Glomerular endothelial cell (primary cell): Measurements from ENCODE around the gene FLRT1. TPM values are rescaled to one million over a fixed set of nuclear protein-coding genes. Genes with fewer than 3 reads are reported as not detected.

ENCODE experiments used
- DNase-seq: peaks from one replicate; pipeline ENCODE4 v3.0.0-alpha.2; 2011; ENCODE audit warnings: low read depth, low spot score; ENCODE audit errors: extremely low read depth
- total RNA-seq: library from RNA; depleted of rRNA; stranded (reverse); fragments of >200 nt; gene quantifications from 2 replicates; pipeline ENCODE4 v1.2.3, GENCODE V29; 2015

The FLRT1 gene
- total RNA-seq, 1 donor from 2014 or later: not detected

- DNase-seq: no peak
Observed at GRCh38 chr11:64022125-64022784, 13.5 kb upstream of the FLRT1 start.

DNA sequence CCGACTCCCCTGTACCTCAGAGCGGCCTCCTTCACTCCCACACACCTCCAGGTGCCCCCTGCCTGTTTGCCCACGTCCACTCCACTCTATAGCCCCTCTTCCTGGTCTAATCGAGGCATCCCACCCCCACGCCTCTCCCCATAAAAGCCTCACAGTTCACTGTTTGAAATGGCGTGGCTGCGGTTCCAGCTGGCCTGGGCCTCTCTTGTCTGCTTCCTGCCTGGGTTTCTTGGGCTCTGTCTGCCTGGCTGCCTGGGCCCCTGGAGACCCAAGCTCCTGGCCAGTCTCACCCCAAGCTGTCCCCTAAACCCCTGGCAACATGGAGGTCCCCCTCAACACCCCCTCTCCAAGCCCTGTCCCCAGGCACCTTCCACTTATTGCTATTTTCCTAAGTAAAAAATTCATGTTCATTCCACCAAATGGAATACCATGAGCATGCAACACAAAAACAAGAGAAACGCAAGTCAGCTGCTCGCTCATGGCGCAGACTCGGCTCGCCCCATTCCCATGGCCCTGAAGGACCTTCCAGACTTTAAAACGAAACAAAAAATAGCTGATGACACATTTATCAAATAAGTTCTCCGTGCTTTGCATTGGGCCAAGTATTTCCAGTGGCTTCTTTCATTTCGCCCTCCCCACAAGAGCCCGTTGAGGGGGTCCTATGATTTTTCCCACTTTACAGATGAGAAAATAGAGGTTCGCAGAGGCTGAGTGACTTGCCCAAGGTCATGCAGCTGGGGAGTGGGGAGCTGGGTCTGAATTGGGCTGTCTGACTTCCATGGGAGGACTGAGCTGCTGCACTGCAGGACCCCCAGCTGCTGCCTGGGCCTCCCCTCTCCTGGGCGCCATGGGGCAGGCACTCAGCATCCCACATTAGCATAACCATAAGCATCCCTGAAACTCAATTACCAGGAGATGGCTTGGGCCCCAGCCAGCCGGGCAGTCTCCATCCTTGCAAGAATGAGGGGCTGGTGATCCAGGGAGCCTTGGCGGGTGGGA is 11.7 kb upstream of the FLRT1 start:
- no peak for DNase-seq

- no peak for DNase-seq
Observed at GRCh38 chr11:64025205-64025604, 10.5 kb upstream of the FLRT1 start.

- no peak for DNase-seq
Observed at GRCh38 chr11:64026575-64027205, 9.0 kb upstream of the FLRT1 start.

GRCh38 chr11:64027651-64028397 is 7.9 kb upstream of the FLRT1 start:
- no peak for DNase-seq

- no peak for DNase-seq
Observed at GRCh38 chr11:64028398-64029115, 7.2 kb upstream of the FLRT1 start.

- no peak for DNase-seq
Observed at GRCh38 chr11:64029773-64030172, 6.0 kb upstream of the FLRT1 start.

- DNase-seq: no peak
Observed at GRCh38 chr11:64031001-64031400, 4.7 kb upstream of the FLRT1 start.

DNA sequence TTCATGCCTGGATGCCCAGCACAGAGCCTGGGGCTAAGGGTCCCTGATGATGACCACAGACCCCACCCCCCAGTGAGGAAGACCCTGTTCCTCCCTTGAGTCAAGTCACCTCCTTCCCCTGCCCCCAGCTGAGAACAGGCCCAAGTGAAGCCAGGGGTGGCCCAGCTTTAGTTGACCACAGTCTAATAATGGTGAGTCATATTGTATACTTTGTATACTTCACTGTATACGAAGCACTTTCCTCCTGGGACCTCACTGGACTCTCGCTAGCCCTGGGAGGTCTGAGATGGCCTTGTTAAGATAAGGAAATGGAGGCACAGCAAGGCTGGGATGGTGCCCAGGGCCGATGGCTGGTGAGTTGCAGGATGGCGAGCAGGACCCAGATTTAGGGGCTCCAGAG is 3.7 kb upstream of the FLRT1 start:
- DNase-seq: no peak

- no peak for DNase-seq
Observed at GRCh38 chr11:64034411-64034811, 1.3 kb upstream of the FLRT1 start.

GRCh38 chr11:64035081-64035524 is 628 bp upstream of the FLRT1 start:
- DNase-seq: no peak

GRCh38 chr11:64036087-64037026 is 626 bp downstream of the FLRT1 start:
- DNase-seq: no peak

GRCh38 chr11:64037027-64037634 is 1.4 kb downstream of the FLRT1 start:
- no peak for DNase-seq

DNA sequence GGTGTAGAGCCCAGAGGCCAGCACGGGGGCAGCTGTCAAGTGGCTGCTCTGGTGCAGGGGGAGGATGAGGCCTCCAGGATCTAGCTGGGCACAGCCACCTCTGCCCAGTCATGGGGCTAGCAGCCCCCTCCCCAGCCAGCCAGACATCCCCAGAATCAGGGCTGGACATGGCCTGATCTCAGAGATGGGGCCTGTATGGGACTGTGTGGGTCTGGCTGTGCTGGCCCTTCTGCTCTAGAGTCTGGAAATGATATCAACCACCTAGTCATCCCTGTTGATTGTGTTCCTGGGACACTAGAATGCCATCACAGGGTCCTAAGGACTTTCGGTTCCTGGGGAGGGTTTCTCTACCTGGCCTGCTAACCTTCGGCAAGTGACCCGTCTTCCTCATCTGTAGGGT is 2.8 kb downstream of the FLRT1 start:
- DNase-seq: no peak

DNA sequence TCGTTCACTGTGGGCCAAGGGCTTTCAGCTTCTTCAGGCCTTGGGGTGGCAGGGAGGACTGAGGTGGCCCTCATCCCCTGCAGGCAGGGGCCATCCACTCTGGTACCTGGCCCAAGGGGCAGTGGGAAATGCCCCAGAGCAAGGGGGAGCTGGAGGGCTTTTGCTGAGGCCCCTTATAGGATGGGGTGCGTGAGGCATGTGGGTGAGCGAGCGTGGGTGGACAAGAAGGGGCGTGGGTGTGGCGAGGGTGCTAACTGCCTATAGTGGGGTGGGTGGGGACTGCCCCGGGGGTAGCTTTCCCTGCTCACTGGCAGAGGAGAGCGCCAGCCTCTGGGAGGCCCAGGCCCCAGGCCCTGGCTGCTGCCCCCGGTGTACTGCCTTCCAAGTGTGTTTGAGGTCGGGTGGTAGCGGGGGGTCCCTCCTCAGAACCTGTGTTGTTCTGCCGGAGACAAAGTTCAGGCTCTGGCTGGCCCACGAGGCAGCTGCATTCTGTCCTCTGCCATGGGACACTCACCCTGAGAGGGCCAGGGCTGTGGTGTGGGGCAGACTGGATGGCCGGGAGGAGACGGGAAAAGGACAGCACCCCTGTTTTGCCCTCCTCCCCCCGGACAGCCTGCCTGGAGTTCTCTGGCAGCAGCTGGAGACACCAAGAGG is 3.4 kb downstream of the FLRT1 start:
- DNase-seq: no peak

- no peak for DNase-seq
Observed at GRCh38 chr11:64040684-64041322, 5.1 kb downstream of the FLRT1 start.

DNA sequence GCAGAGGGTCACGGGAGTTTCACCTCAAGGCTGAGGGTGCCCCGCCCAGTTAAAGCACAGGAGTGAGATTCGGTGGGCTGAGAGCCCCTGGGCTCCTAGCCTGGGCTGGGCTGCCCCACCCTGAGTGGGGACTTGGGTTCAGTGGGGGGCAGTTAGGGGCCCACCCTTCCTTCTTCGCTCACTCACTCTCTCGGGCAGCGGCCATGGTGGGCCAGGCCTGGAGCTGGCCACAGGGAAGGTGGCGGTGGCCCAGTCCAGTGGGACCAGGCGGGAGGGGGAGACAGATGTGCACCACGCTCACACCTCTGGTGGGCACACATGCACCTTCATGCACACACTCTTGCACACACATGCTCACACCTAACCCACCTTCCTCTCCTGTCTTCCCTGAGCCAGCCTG is 6.1 kb downstream of the FLRT1 start:
- DNase-seq: no peak

DNA sequence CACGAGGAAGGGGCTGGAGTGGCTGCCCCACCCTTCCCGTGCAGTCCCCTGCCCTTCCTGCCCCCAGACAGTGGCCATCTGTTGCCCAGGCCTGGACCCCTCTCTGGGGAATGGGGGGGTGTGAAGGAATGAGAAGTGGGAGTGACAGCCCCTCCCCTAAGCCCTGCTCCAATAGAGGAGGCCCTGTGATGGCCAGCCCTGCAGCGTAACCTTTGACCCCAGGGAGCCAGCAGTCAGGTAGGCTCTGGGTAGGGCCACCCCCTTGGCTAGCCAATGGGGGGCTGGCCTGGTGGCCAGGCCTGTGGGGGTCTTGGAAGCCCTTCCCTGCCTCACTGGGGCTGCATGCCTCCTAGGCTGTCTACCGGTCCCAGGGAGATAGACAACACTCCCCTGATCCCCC is 6.6 kb downstream of the FLRT1 start:
- DNase-seq: no peak
